ENCODE measurements around the gene ZNF280B. TPM values are rescaled to one million over a fixed set of nuclear protein-coding genes. Genes with fewer than 3 reads are reported as not detected.

ZNF280B gene
- polyA plus RNA-seq, 1 donor (not counting 4 experiments of a cell fraction or from before 2014, with no cell fraction given) = 0.04 TPM

DNA sequence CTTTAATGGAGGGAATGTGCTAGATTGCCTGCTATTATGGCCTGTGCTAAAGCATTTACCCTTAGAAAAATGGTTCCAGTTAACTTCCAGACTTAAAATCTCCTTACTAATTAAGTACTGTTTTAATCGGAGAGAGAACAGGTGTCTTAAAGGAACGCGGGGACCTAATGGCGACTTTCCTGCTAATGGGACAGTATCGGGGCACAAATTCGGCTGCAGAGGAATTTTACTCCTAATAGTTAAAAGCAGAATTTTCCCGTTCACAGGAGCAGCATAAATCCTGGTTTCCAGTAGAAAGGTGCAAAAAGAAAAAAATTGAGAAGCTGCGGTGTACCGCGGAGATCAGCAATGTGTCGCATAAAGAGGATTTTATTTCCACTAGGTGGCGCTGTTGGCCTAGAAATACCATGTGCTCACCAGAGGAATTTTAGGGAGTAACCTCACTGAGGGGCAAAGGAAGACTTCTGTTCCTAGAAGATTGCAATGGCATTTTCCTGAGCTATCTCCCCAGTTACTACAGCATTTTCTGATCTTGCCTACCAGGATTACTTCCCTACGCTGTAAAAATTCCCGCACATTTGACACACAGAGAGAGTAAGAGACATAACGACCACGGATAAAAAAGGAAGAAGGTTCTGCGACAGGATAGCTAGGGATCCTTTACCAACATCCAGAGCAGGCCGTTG, 44.5 kb downstream of the ZNF280B start:
- DNase-seq (ENCODE audit: low read depth, low spot score) = no peak
- Histone ChIP-seq H3K9me3 (ENCODE audit: control insufficient read depth, low read depth, low read length) (peaks cover 5% of the 10 kb centered on the region), H4K20me1 (ENCODE audit: control insufficient read depth, extremely low read depth, insufficient read depth, low read length) (no peaks in the 10 kb centered on the region), H3K4me2 (ENCODE audit: control insufficient read depth, extremely low read depth, insufficient read depth, low read depth, low read length) (no peak overlapping the region), H3K36me3 (ENCODE audit: control insufficient read depth in 2 of 2, extremely low read depth in 1 of 2, insufficient read depth in 2 of 2, low read length in 2 of 2) (no peaks in the 10 kb centered on the region), H2AFZ (ENCODE audit: control insufficient read depth, low read length) (no peak overlapping the region), H3K27ac (ENCODE audit: control insufficient read depth, insufficient read depth, low read length) (no peak overlapping the region), H3K9me1 (ENCODE audit: control insufficient read depth, extremely low read depth, insufficient read depth, low read length) (no peaks in the 10 kb centered on the region), H3K9ac (ENCODE audit: control insufficient read depth, extremely low read depth, insufficient read depth, low read length) (no peak overlapping the region), H3K4me3 (ENCODE audit: control insufficient read depth in 2 of 3, extremely low read depth in 1 of 3, insufficient read depth in 2 of 3, low read depth in 1 of 3, low read length in 3 of 3) (no peak overlapping the region), H3K79me2 (ENCODE audit: control insufficient read depth, insufficient read depth, low read length) (no peaks in the 10 kb centered on the region), H3K27me3 (ENCODE audit: control insufficient read depth, extremely low read depth, insufficient read depth, low read length) (no peaks in the 10 kb centered on the region), H3K4me1 (ENCODE audit: control insufficient read depth, extremely low read depth, insufficient read depth, low read length) (no peaks in the 10 kb centered on the region)
- dilution Hi-C loops (cut with MboI; ENCODE audit: extremely low pct_ligation_motif_present, low sequenced_read_pairs) = no loop called here
- FAIRE-seq = peak; percentile 56
- TF ChIP-seq EZH2 (IDR thresholded peaks at IDR 0.05; ENCODE audit: low read length) = no peak
- TF ChIP-seq, protein P1, sequence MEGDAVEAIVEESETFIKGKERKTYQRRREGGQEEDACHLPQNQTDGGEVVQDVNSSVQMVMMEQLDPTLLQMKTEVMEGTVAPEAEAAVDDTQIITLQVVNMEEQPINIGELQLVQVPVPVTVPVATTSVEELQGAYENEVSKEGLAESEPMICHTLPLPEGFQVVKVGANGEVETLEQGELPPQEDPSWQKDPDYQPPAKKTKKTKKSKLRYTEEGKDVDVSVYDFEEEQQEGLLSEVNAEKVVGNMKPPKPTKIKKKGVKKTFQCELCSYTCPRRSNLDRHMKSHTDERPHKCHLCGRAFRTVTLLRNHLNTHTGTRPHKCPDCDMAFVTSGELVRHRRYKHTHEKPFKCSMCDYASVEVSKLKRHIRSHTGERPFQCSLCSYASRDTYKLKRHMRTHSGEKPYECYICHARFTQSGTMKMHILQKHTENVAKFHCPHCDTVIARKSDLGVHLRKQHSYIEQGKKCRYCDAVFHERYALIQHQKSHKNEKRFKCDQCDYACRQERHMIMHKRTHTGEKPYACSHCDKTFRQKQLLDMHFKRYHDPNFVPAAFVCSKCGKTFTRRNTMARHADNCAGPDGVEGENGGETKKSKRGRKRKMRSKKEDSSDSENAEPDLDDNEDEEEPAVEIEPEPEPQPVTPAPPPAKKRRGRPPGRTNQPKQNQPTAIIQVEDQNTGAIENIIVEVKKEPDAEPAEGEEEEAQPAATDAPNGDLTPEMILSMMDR (optimal IDR thresholded peaks at IDR 0.05 in 1 of 3, IDR thresholded peaks at IDR 0.05 in 1 of 3, conservative IDR thresholded peaks at IDR 0.05 in 1 of 3; ENCODE audit: extremely low read depth in 1 of 3, insufficient read depth in 2 of 3, low read length in 3 of 3) = peak; percentile 42 to 69 (median 58)

DNA sequence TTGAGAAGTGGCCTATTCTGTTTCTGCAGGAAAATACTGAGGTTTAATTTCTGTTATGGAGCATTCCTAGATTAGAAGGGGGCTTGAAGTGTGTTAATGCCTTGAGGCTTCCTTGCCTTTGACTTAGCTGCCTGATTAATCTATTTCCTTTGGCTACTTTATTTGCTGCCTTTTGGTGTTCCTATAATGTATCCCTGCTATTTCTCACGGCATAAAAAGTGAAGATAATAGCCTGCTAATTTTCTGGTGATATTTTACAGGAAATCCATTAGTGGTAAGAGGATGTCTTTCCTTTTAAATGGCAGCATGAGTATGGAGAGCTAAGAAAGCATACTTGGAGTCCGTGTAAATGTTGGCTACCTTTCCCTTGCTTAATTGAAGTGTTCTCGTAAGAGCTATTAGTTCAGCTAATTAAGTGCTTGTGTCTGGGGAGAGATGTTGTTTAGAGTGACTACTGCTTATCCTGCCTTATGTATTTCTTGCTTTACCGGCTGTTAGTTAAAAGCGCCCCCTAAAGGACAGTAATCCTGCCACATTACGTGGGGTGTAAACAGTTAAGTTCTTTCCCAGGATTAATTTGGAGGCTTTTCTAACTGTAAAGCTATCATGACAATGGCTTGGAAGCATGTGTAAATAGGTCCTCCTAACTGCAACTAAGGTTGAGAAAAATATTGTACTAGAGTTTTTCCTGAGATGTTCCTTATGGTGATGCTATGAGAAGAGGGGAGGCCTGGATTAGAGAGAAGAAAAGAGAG, 45.6 kb downstream of the ZNF280B start:
- H3K4me2 ChIP-seq (ENCODE audit: control insufficient read depth, extremely low read depth, insufficient read depth, low read depth, low read length) = no peak overlapping the region
- DNase-seq (ENCODE audit: low read depth, low spot score) (no peak), FAIRE-seq (no peak)
- H3K9me3 ChIP-seq (ENCODE audit: control insufficient read depth, low read depth, low read length) = peaks cover 6% of the 10 kb centered on the region
- H2AFZ ChIP-seq (ENCODE audit: control insufficient read depth, low read length) = no peak overlapping the region
- H3K9me1 ChIP-seq (ENCODE audit: control insufficient read depth, extremely low read depth, insufficient read depth, low read length) = no peaks in the 10 kb centered on the region
- no peaks in the 10 kb centered on the region for H3K79me2 ChIP-seq (ENCODE audit: control insufficient read depth, insufficient read depth, low read length)
- no peak overlapping the region for H3K9ac ChIP-seq (ENCODE audit: control insufficient read depth, extremely low read depth, insufficient read depth, low read length)
- H4K20me1 ChIP-seq (ENCODE audit: control insufficient read depth, extremely low read depth, insufficient read depth, low read length) = no peaks in the 10 kb centered on the region
- TF ChIP-seq, protein P1 (optimal IDR thresholded peaks at IDR 0.05 in 1 of 3, IDR thresholded peaks at IDR 0.05 in 1 of 3, conservative IDR thresholded peaks at IDR 0.05 in 1 of 3; ENCODE audit: extremely low read depth in 1 of 3, insufficient read depth in 2 of 3, low read length in 3 of 3) = peak in 1 of 3 experiments; percentile 16
- no peak for TF ChIP-seq EZH2 (IDR thresholded peaks at IDR 0.05; ENCODE audit: low read length)
- no peaks in the 10 kb centered on the region for H3K27me3 ChIP-seq (ENCODE audit: control insufficient read depth, extremely low read depth, insufficient read depth, low read length)
- dilution Hi-C loops (cut with MboI; ENCODE audit: extremely low pct_ligation_motif_present, low sequenced_read_pairs) = no loop called here
- H3K4me3 ChIP-seq (ENCODE audit: control insufficient read depth in 2 of 3, extremely low read depth in 1 of 3, insufficient read depth in 2 of 3, low read depth in 1 of 3, low read length in 3 of 3) = no peak overlapping the region
- H3K36me3 ChIP-seq (ENCODE audit: control insufficient read depth in 2 of 2, extremely low read depth in 1 of 2, insufficient read depth in 2 of 2, low read length in 2 of 2) = no peaks in the 10 kb centered on the region
- H3K4me1 ChIP-seq (ENCODE audit: control insufficient read depth, extremely low read depth, insufficient read depth, low read length) = no peaks in the 10 kb centered on the region
- H3K27ac ChIP-seq (ENCODE audit: control insufficient read depth, insufficient read depth, low read length) = no peak overlapping the region

All from keratinocyte (primary cell).